NCI-H2196 treated with DMSO at 0.1 percent for 48 hours (cell line): ENCODE measurements around the gene ALG8.
"Not testable (repeated sequence)": the region's sequence is repeated elsewhere in the genome, so short reads cannot be mapped to it uniquely, and the experiment has no call there.

ENCODE experiments used
- DNase-seq: peaks from one replicate; lab custom pipeline; 2025; ENCODE audit not compliant: unreplicated experiment; lab: John Stamatoyannopoulos, UW

ALG8 gene

DNA sequence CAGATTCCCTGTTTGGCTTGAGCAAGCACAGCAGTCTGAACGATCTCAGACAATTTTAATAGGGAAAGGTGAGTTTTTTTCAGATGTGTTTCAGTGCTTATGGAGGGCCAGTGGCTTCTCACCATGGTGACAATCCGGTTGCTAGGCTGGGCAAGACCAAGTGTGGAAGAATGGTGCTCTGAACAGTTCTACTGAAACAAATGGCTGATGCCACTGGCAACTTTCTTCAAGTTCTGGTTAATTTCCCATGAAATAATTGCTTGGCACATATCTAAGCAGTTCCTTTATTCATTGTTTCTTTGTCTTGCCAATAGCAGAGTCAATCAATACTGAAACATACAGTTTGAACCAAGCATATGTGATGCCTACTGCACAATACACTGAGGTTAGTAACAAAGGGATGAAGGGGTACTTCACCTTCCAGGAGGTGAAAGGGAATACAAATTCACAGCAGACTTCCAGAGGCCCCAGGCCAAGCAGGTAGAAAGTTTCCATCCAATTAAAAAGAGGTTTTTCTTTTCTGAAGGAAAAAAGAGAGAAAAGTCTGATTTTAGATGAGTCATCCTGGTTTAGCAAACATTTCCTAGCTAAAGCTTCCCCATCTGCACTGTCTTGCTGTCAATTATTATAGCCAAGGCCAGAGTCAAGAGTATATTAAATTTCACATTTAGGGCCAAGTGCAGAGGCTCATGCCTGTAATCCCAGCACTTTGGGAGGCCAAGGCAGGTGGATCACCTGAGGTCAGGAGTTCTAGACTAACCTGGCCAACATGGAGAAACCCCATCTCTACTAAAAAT lies 38.6 kb downstream of the ALG8 start:
- peak; percentile 75 for DNase-seq

GRCh38 chr11:78100261-78100660 lies 39.2 kb downstream of the ALG8 start:
- no peak for DNase-seq

GRCh38 chr11:78099666-78100065 lies 39.8 kb downstream of the ALG8 start:
- no peak for DNase-seq

DNA sequence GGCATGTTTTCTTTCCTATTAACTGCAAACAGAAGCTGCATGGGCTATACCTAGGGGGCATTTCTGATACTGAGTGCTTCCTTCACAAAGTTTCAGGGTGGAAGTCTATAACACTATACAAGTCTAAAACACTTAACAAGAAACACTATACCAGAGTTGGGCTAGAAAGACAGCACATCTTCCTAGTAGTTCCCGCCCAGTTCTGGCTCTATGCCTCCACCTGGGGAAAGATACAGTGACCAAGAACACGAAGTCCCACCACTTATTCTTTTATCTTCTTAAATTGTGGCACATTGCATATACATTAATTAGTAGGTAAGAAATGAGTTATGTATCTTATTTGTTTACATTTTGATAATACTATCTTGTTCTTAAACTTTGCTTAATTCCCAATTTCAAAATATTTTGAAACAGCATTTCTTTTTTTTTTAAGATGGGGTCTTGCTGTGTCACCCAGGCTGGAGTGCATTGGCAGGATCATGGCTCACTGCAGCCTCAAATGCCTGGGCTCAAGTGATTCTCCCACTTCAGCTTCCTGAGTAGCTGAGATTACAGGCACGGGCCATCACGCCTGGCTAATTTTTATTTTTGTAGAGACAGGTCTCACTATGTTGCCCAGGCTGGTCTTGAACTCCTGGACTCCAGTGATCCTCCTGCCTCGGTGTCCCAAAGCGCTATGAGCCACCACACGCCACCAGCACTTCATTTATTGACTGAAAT lies 41.6 kb downstream of the ALG8 start:
- DNase-seq = no peak

DNA sequence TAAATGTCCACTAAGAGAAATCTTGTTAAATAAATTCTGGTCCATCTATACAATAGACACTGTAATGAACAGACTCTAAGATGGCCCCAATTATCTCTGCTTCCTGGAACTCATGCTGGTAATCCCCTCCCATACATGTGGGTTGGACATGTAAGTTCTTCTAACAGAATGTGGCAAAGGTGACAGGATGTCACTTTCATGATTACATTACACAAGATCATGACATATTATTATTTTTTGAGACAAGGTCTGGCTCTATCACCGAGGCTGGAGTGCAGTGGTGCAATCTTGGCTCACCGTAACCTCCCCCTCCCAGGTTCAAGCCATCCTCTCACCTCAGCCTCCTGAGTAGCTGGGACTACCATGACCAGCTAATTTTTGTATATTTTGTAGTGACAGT lies 45.2 kb downstream of the ALG8 start:
- no peak for DNase-seq

GRCh38 chr11:78086521-78087074 lies 52.8 kb downstream of the ALG8 start:
- DNase-seq = not testable (repeated sequence)

DNA sequence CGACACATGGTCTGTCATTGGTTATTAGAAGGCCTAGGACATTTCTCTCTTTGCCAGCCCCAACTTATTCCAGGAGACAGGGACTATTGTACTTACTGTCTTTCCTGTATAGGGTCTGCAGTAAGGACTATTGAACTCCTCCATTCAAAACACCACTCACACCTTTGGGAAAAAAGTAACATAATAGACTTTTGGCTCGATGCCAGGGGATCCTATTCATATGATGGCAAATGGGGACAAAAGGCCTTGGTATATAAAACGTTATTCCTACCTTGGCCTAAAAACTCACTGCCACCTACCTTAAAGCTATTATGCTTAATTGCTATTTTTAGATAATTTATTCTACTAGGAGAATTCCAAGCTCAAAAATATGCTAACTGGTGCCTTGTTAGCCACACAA lies 53.5 kb downstream of the ALG8 start:
- no peak for DNase-seq

DNA sequence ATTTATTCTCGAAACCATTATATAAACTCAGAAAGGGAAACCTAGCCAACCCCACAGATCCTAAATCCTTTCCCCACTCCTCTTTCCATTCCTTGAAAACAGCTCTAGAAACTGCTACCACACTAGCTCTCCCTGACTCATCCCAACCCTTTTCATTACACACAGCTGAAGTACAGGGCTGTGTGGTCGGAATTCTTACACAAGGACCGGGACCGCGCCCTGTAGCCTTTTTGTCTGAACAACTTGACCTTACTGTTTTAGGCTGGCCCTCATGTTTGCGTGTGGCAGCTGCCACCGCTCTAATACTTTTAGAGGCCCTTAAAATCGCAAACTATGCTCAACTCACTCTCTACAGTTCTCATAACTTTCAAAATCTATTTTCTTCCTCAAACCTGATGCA lies 54.9 kb downstream of the ALG8 start:
- not testable (repeated sequence) for DNase-seq

DNA sequence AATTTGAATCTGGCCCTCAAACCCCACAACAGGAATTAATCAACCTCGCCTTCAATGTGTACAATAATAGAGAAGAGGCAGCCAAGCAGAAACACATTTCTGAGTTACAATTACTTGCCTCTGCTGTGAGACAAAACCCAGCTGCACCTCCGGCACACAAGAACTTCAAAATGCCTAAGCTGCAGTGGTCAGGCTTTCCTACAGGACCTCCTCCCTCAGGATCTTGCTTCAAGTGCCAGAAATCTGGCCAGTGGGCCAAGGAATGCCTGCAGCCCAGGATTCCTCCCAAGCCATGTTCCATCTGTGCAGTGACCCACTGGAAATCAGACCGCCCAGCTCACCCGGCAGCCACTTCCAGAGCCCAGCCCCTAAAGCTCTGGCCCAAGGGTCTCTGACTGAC lies 56.4 kb downstream of the ALG8 start:
- no peak for DNase-seq

- no peak for DNase-seq
Observed at GRCh38 chr11:78082146-78082545, 57.3 kb downstream of the ALG8 start.

DNA sequence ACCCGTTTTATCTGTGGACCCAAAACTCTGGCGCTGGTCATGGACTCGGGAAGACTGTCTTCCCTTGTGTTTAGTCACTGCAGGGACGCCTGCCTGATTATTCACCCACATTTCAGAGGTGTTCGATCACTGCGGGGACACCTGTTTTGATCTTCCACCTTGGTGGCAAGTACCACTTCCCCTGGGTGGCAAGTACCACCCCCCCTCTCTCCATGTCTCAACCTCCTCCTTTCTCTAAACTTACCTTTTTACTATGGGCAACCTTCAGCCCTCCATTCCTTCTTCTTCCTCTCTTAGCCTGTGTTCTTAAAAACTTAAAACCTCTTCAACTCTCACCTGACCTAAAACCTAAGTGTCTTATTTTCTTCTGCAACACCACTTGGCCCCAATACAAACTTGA lies 57.8 kb downstream of the ALG8 start:
- no peak for DNase-seq

- no peak for DNase-seq
Observed at GRCh38 chr11:78080818-78081495, 58.5 kb downstream of the ALG8 start.

- DNase-seq = no peak
Observed at GRCh38 chr11:78080084-78080817, 59.2 kb downstream of the ALG8 start.

- peak; percentile 35 for DNase-seq
Observed at GRCh38 chr11:78079232-78080083, 60.0 kb downstream of the ALG8 start, which contains the start of gene NDUFC2. NDUFC2 (minus strand) TSS chr11:78079862; CDS start chr11:78079744, 118 bp downstream.

- DNase-seq = no peak
Observed at GRCh38 chr11:78078218-78079167, 60.9 kb downstream of the ALG8 start.

GRCh38 chr11:78077592-78077991 lies 61.8 kb downstream of the ALG8 start:
- DNase-seq = not testable (repeated sequence)

- no peak for DNase-seq
Observed at GRCh38 chr11:78076733-78077403, 62.6 kb downstream of the ALG8 start.

- no peak for DNase-seq
Observed at GRCh38 chr11:78074756-78075155, 64.7 kb downstream of the ALG8 start.
